GM19372 (cell line): ENCODE results near the gene PAPPA.

Experiments
- ATAC-seq: cut with Tn5 transposase; IDR thresholded peaks from one replicate; pipeline ENCODE4 v1.9.1; 2021; ENCODE audit warnings: mild to moderate bottlenecking, low read depth, moderate library complexity; ENCODE audit not compliant: unreplicated experiment

The PAPPA gene

DNA sequence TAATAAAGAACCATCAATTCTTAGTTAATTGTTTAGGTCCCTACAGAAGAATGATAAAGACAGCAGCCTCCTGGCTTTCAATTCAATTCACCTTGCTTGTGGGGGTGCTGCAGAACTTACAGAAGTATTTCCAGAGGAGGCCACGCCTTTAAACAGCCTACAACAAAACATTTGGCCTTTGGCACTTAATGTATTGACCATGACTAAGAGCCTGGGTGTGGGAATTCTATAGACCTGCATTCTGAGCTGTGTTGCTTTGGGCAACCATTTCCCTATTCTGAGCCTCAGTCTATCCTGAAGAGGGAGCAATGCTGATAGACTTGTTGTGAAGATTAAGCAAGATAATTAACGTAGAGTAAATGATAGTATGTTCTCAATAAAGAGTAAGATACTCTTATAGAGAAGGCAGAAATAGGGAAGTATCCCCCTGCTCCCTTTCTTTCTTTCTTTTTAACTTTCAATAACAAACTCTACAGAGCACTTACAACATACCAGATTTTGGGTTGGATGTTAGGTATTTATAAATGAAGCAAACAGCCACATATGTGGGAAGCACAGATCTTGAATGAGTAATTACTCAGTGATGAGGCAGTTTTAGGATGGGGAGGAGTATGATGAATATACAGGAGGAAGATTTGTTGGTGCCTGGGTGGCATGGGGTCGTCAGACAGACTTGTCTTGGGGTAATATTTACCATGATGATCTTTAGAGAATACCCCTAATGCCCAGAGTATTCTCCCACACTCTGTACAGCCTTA lies 28.4 kb downstream of the PAPPA start:
- no peak for ATAC-seq

DNA sequence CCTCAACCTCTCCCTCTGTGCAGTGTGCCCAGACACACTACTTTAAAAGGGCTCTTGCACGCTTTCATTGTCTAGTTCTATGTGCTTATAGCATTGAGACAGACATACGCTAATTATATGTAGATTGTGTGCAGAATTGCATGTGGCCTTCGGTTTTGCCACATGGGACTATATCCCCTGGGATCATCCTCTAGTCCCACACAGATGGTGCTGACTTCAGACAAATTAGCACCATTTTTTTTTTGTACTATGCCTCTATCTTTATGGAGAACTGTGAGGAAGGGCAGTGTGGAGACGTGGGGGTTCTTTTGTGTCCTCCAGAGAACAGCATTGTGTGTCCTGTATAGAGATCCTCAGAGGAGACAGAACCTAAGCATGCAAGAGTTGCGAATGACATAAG lies 29.3 kb downstream of the PAPPA start:
- no peak for ATAC-seq

DNA sequence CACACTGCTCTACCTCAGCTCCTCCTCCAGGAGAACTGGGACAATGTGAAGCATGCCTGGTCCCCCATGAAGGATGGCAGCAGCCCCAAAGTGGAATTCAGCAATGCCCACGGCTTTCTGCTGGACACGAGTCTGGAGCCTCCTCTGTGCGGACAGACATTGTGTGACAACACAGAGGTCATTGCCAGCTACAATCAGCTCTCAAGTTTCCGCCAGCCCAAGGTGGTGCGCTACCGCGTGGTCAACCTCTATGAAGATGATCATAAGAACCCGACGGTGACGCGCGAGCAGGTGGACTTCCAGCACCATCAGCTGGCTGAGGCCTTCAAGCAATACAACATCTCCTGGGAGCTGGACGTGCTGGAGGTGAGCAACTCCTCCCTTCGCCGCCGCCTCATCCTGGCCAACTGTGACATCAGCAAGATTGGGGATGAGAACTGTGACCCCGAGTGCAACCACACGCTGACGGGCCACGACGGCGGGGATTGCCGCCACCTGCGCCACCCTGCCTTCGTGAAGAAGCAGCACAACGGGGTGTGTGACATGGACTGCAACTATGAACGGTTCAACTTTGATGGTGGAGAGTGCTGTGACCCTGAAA lies 34.1 kb downstream of the PAPPA start:
- no peak for ATAC-seq

DNA sequence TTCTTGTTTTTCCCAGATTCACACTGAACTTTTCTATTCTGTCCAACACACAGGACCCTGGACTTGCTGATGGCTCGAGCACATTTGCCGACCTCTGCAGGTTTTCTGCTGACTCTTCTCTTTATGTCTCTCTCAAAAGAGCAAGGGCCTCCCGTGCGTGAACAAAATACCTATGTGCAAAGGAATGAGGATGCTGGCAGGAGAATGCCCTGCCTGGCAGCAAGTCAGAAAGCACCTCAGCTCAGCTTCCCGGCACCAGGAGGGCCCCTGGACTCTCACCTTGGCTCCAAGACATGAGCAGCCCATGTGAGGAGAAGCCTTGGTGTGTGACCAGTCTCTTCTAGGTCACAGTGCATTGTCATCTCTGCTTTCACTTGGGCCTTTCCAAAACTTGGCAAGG lies 36.1 kb downstream of the PAPPA start:
- ATAC-seq: no peak

DNA sequence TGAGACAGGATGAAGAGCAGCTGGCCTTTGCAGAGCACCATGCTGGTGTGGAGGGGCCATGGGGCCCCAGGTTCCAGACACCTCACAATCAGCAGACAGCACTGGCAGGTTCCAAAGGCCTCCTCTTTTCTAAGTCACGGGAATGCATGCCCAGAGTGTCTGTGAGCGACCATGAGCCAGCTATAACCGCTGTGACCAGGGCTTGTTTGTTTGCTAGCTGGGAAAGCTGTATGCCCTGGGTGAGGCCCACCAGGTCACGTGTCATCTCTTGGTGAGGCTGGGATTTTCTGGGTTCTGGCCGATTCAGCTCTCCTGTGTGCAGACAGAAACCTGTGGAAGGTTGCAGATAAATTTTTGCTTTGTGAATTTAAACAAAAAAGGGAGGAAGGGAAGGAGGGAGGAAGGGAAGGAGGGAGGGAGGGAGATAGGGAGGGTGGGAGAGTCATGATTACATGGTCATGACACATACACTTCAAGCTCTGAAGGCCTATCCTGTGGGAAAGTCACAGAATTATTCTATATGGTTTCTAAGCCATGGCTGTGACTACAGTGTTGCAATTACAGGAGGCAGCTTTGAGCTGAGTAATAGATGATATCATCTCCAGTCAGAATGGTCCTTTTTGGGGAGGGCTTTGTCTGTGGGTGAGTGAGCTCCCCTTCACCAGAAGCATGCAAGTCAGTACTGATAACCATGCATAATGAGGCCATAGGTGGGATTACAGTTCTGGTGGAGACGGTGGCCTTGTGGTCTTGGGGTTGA lies 37.2 kb downstream of the PAPPA start:
- no peak for ATAC-seq

DNA sequence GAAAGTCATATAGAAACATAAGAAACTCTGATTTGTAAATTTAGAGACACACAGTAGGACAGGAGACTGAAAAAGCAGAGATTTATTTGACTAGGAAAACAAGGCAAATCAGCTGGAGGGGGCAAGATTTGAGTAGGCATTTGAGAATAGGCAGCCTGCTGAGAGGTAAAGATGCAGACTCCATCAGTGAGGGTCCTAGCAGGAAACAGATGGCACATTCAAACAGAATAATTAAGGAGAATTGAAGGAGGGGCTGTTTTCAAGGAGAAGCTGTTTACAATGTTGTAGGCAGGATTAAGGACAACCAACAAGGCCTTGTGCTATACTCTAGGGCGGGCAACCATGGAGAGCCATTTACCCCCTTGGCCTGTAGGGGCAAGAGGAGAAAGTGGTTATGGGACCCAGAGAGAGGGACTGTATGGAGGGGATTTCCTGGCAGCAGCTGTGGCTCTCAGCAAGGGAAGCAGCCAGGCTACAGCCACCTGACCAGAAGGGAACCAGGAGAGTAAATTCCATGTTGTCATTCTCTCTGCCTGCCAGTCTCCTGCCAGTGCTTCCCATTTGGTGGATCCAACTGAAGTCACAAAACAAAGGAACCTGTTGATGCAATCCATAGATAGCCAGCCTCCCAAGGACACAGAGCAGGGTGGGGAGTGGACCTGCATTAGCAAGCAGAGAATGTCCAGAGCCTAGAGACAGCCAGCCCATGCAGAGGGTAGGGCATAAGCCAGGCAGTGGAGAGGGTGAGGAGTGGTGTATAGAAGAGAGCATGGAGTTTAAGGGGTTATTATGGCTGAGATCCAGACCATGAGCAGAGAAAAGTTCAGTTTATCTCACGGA lies 38.2 kb downstream of the PAPPA start:
- ATAC-seq: no peak

DNA sequence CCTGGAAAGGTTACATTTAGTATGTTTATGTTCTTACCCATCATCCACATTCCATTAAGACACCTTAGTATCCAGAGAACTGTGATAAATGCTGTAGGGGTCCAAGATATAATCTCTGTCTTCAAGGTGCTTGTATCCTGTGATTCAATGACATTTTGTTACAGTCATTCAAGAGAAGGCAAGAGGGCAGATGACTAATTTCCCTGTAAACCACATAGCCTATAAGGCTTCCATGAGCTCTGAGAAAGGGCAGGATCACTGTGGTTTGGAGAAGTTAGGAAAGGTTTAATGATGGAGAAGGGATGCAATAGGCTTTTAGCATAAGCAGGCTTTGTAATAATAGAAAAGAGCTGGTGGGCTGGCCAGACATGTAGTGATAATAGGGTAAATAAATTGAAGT lies 40.0 kb downstream of the PAPPA start:
- no peak for ATAC-seq

DNA sequence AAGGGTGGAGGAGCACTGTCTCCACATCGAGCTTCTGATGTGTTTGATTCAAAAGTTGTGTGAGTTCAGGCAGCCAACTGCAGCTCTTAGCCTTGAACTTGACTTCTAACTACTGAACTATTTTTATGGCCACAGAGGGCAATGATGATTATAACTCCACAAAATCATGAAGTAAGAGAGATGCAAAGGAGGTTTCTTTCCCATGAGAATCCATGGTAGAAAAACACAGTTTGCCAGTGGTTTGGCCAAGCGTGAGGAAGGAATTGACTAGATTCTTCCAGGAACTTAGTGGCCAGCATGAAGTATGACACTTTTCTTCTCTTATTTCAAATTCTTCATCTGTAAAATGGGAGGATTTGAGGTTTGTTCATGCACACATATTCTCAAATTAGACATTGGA lies 43.2 kb downstream of the PAPPA start:
- no peak for ATAC-seq

DNA sequence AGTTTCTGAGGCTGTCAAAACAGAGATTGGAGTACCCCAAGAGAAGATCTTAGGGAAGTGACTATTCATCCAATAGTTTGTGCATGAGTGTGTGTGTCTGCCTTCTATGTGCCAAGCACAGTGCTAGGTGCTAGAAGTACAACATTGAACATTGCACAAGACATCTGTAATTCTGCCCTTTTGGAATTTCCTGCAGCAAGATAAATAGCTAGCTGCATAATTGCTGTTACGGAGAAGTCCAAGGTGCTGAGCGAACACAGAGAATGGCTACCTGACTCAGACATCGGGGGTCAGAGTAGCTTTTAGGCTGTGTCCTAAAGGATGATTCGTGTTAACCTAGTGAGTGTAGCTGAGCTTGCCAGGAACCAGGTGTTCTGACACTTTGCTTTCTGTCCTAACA lies 44.8 kb downstream of the PAPPA start:
- ATAC-seq: no peak

DNA sequence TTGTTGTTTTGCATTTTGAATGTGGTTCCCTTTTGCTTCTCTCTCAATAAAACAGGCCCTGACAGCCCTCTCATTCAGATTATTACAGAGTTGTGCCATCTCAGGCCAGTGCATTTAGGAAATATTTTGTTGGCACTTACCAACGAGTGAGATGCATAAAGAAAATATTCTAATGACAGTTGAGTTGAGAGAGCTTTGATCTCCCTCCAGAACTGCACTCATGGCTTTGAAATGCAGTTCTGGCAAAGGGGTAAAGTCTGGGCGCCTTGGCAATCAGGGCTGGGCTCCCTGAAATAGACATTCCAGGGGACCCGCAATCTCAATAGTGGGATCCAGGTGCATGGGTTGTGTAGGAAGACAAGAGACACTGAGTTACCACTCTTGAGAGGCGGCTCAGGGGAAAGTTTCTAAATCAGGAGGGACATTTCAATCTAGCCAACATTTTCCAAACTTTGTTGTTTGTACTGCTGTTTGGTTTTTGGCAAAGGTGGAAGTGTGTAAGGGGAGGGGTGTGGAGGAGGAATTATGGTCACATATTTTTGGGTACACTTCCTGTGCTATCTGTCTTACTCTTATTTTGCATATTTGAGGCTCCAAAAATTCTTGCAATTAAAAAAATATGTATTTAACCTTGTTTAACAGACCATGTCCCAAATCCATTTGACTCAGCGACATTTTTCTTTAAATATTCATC lies 48.8 kb downstream of the PAPPA start:
- ATAC-seq: no peak

DNA sequence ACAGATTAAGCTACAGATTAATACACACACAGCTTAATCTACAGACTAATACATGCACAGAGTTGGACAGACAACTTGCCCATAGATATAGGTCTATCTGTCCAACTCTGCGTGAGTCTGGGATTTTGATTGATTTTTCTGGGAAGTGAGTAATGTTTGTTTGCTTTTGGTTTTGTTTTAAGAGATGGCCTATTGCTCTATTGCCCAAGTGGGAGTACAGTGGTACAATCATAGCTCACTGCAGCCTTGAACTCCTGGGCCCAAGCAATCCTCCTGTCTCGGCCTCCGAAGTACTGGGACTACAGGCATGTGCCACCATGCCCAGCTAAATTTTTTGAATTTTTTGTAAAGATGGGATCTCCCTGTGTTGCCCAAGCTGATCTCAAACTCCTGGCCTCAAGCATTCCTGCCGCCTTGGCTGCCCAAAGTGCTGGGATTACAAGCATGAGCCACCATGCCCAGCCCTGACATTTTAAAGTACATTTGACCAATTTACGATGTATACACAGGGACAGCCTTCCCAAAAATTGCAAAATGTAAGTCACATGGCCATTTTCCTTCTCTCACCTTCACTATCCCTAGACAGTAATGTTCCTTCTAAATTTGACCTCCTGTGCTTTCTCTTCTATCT lies 50.8 kb downstream of the PAPPA start:
- ATAC-seq: no peak

DNA sequence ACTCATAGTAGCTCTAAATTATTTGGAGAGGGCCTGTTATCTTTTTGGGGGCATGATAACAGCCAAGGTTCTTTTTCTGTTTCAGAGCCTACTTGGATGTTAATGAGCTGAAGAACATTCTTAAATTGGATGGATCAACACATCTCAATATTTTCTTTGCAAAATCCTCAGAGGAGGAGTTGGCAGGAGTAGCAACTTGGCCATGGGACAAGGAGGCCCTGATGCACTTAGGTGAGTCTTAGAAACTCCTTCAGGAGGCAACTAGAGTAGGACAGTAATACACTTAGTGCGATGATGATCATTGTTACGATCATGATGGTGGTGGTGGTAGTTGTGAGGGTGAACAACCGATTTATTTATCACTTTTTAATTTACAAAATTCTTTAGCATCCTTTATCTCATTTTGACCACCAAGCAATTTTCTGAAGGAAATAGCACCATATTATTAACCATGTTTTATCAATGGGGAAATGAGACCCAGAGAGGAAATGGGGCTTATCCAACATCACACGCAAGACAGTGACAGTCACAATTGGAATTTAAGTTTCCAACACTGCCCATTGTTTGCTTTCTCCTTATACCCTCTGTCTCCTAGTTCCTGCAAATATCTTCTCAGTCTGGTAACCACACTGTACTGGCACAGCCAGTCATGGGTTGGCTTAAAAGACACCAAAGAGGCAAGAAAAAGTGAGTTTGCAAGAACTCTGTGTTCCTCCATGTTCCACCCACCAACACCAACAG lies 54.0 kb downstream of the PAPPA start:
- no peak for ATAC-seq

DNA sequence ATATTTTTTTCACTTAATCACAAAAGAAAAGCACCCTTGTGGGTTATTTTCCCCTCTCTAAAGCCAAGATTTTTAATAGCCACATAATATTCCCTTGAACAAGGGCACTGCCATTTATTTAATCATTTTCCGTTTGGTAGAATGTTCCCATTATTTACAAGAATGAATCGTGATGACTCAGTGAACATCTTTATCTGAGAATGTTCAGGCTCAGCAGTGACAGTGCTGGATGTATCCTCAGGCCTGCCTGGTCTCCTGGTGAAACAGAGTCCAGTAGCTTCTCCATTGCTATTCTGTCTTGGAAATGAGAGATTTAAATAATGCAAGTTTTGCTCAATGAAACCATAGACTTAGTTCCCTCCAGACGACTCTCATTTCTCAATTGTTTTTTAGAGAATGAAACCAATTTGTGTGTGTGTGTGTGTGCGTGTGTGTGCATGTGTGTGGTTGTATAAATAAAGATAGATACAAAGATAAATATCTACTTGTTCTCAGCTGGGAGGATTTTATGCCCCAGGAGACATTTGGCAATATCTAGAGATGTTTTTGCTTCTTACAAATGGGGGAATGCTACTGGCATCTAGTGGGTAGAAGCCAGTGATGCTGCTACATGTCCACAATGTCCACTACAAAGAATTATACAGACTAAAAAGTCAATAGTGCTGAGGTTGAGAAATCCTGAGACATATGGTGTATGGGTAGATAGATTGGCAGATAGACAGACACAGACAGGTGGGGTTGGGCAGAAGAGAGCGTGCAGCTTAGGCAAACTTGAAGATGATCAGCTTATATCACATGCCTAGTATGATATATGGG lies 55.0 kb downstream of the PAPPA start:
- no peak for ATAC-seq

DNA sequence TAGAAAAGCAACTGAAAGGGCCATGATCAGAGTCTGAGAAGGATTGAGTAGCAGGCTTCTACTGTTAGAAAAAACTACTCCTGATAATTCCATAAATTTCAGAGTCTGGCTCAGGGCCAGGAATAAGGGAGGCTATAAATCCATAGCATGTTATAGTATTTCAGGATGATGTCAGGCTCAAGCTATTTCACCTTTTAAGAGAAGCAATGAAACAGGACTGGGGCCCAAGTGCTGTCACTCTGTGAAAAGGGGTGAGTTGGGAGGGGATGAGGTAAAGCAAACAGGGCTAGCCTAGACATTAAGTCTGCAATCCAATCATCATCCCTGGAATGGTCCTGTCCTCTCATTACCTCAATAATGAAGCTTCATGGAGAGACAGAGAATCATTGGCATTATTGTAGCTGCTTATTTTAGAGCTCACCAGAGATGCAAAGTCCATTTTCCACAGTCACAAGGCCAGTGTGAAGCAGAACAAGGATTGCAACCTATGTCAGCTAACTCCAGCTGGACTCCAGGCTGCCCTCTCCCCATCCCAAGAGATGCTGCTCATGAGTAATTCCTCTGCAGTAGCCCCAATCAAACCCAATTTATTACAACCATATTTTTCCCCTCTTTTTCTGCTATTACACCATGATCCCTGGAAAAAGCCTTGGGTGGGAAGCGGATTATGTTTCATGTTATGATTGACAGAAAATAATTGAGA lies 56.0 kb downstream of the PAPPA start:
- no peak for ATAC-seq

DNA sequence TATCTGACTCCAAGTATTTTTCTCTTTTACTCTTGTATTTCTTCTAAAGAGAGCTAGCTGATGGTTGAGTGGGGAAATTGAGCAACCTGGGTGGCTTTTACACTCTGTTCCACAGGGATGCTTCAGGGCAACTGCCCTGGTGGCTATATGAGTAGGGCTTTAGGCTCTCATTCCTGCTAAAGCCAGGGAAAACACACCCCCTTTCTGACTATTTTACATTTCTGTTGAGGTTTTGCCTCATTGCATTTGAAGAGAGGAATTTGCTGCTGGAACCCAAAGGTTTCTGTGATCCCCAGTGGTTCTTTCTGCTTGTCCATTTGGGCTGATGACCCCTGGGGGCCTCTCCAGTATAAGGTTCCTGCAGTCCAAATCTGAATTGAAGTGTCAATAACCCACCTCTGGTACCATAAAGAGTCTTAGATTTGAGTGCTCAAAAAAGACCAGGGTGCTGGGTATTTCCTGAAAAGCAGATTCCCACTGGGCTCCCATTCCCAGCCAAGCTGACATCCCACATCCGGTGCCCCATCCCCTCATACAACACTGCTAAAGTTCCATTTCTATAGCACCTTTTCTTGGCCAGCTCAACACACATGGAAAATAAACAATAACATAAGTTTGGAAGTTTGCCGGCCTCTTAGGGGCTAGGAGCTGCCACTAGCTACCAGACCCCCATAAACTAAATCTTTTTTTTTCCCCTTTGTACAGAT lies 59.5 kb downstream of the PAPPA start:
- ATAC-seq: no peak

DNA sequence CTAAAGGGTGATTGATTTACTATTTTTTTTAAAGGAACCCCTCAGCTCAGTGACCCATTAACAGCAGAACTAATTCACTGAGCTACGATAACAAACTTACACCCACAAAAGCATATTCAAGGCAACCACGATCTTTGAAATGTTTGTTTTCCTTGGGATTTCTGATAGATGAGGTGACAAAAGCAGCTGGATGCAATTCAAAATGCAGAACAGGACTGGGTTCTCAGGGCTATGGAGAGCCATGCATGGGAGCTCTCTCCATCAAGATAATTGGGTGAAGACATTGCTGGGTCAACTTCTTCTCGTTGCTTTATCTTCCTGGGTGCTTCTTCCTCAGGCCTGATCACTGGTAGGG lies 60.1 kb downstream of the PAPPA start:
- ATAC-seq: no peak

DNA sequence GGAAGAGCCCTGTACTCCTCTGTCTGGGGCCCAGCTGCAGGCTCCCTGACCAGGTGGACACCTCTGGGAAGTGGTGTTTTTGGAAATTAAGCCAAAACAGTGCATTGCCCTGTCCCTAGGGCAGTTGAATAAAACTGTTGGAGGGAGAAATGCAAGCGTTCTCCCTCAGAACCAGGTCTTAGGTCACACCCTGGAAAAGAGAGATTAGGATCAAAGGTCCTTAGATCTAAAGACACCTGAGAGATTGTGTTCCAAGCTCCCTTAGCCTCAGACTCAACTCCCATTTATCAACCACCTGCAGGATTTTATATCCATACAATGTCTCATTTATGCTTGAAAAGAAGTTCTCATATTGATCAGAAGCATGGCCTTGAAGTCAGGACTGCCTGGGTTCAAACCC lies 64.8 kb downstream of the PAPPA start:
- ATAC-seq: no peak
